PC-3 (cell line): ENCODE data around the gene ZFPM1.

ENCODE experiments used
- EZH2 ChIP-seq: fragments of 300-600 bp; sonication (generic); IDR thresholded peaks from one replicate; pipeline ENCODE4 v1.6.1; 2017; ENCODE audit warnings: antibody characterized with exemption, mild to moderate bottlenecking, low read length; ENCODE audit not compliant: unreplicated experiment
- EZH2phosphoT487 ChIP-seq: fragments of 300-600 bp; sonication (generic); IDR thresholded peaks from 2 replicates; pipeline ENCODE4 v1.6.1; 2018; ENCODE audit warnings: mild to moderate bottlenecking, antibody characterized with exemption, low read length, borderline replicate concordance
- TF ChIP-seq, protein P1 (sequence below): fragments of 300-600 bp; sonication (generic); conservative IDR thresholded peaks from 2 replicates; pipeline ENCODE4 v1.5.1; 2017; ENCODE audit warnings: antibody characterized with exemption, low read depth, mild to moderate bottlenecking, low read length

DNA sequence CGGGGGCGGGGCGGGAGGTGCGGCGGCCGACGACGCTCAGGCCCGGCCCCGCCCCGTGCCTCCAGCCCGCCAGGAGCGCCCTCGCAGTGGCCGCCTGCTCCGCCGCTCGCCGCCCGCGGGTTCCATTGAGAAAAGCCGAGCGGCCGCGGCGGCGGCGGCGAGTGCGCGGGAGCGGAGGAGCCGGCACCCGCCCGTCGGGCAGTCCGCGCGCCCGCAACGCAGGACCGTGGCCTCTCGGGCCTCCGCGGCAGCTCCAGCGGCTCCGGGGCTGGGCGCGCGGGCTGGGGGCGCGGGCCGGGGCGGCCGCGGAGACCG is at the start of gene ZFPM1:
- TF ChIP-seq, protein P1, sequence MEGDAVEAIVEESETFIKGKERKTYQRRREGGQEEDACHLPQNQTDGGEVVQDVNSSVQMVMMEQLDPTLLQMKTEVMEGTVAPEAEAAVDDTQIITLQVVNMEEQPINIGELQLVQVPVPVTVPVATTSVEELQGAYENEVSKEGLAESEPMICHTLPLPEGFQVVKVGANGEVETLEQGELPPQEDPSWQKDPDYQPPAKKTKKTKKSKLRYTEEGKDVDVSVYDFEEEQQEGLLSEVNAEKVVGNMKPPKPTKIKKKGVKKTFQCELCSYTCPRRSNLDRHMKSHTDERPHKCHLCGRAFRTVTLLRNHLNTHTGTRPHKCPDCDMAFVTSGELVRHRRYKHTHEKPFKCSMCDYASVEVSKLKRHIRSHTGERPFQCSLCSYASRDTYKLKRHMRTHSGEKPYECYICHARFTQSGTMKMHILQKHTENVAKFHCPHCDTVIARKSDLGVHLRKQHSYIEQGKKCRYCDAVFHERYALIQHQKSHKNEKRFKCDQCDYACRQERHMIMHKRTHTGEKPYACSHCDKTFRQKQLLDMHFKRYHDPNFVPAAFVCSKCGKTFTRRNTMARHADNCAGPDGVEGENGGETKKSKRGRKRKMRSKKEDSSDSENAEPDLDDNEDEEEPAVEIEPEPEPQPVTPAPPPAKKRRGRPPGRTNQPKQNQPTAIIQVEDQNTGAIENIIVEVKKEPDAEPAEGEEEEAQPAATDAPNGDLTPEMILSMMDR = no peak
- TF ChIP-seq EZH2phosphoT487 (no peak), EZH2 (no peak)
